ENCODE data around the gene DVL2.

DNA sequence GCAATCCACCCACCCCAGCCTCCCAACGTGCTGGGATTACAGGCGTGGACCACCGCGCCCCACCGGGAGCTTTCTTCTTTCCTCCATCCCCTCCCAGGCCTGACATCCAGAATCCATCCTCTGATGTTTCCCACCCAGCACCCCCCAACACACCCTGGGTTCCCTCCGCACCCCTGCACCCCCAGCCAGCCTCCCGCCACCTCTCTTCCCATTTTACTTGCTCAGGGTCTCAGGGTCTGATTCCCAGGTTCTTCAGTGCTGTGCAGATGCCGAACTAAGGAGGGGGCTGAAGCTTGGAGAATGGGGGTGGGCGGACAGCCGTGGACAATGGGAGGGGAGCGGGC, 55.4 kb downstream of the DVL2 start:
- TF ChIP-seq, protein P1, sequence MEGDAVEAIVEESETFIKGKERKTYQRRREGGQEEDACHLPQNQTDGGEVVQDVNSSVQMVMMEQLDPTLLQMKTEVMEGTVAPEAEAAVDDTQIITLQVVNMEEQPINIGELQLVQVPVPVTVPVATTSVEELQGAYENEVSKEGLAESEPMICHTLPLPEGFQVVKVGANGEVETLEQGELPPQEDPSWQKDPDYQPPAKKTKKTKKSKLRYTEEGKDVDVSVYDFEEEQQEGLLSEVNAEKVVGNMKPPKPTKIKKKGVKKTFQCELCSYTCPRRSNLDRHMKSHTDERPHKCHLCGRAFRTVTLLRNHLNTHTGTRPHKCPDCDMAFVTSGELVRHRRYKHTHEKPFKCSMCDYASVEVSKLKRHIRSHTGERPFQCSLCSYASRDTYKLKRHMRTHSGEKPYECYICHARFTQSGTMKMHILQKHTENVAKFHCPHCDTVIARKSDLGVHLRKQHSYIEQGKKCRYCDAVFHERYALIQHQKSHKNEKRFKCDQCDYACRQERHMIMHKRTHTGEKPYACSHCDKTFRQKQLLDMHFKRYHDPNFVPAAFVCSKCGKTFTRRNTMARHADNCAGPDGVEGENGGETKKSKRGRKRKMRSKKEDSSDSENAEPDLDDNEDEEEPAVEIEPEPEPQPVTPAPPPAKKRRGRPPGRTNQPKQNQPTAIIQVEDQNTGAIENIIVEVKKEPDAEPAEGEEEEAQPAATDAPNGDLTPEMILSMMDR (IDR thresholded peaks at IDR 0.05) = no peak
- no peak for TF ChIP-seq POLR2A (IDR thresholded peaks at IDR 0.05)
